Mesenchymal stem cell (in vitro differentiated cells and primary cell): ENCODE data around the gene PTGS1. TPM values are rescaled to one million over a fixed set of nuclear protein-coding genes. Genes with fewer than 3 reads are reported as not detected.

Experiments used
- small RNA-seq: library from polyadenylated mRNA; stranded (forward); fragments of <200 nt; extraction: miRNeasy Mini kit (QIAGEN cat#:217004); gene quantifications from one replicate; pipeline ENCODE3, GENCODE V24; 2013; ENCODE audit warnings: low read depth

The PTGS1 gene

Small RNA genes lying within 50 kb of the gene (small RNA-seq; reads per million reads assigned to genes)
- gene AL162424.1: not detected
